GM19467 (cell line): ENCODE measurements around the gene MAP3K2.
"Not testable (repeated sequence)": the region's sequence is repeated elsewhere in the genome, so short reads cannot be mapped to it uniquely, and the experiment has no call there.

Source experiments
- ATAC-seq: cut with Tn5 transposase; IDR thresholded peaks from one replicate; pipeline ENCODE4 v1.9.1; 2021; ENCODE audit warnings: mild to moderate bottlenecking, moderate library complexity; ENCODE audit not compliant: unreplicated experiment

Gene MAP3K2

DNA sequence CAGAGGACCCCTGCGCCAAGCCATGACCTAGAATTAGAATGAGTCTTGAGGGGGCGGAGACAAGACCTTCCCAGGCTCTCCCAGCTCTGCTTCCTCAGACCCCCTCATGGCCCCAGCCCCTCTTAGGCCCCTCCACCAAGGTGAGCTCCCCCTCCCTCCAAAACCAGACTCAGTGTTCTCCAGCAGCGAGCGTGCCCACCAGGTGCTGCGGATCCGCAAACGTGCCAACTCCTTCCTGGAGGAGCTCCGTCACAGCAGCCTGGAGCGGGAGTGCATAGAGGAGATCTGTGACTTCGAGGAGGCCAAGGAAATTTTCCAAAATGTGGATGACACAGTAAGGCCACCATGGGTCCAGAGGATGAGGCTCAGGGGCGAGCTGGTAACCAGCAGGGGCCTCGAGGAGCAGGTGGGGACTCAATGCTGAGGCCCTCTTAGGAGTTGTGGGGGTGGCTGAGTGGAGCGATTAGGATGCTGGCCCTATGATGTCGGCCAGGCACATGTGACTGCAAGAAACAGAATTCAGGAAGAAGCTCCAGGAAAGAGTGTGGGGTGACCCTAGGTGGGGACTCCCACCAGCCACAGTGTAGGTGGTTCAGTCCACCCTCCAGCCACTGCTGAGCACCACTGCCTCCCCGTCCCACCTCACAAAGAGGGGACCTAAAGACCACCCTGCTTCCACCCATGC is 33.5 kb upstream of the MAP3K2 start:
- ATAC-seq = no peak

DNA sequence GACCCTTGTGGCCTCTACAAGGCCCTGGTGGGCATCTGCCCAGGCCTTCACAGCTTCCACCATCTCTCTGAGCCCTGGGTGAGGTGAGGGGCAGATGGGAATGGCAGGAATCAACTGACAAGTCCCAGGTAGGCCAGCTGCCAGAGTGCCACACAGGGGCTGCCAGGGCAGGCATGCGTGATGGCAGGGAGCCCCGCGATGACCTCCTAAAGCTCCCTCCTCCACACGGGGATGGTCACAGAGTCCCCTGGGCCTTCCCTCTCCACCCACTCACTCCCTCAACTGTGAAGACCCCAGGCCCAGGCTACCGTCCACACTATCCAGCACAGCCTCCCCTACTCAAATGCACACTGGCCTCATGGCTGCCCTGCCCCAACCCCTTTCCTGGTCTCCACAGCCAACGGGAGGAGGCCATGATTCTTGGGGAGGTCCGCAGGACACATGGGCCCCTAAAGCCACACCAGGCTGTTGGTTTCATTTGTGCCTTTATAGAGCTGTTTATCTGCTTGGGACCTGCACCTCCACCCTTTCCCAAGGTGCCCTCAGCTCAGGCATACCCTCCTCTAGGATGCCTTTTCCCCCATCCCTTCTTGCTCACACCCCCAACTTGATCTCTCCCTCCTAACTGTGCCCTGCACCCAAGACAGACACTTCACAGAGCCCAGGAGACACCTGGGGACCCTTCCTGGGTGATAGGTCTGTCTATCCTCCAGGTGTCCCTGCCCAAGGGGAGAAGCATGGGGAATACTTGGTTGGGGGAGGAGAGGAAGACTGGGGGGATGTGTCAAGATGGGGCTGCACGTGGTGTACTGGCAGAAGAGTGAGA is 32.5 kb upstream of the MAP3K2 start:
- ATAC-seq = no peak

DNA sequence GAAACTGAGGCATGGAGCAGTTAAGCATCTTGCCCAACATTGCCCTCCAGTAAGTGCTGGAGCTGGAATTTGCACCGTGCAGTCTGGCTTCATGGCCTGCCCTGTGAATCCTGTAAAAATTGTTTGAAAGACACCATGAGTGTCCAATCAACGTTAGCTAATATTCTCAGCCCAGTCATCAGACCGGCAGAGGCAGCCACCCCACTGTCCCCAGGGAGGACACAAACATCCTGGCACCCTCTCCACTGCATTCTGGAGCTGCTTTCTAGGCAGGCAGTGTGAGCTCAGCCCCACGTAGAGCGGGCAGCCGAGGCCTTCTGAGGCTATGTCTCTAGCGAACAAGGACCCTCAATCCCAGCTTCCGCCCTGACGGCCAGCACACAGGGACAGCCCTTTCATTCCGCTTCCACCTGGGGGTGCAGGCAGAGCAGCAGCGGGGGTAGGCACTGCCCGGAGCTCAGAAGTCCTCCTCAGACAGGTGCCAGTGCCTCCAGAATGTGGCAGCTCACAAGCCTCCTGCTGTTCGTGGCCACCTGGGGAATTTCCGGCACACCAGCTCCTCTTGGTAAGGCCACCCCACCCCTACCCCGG is 31.8 kb upstream of the MAP3K2 start:
- ATAC-seq = no peak

DNA sequence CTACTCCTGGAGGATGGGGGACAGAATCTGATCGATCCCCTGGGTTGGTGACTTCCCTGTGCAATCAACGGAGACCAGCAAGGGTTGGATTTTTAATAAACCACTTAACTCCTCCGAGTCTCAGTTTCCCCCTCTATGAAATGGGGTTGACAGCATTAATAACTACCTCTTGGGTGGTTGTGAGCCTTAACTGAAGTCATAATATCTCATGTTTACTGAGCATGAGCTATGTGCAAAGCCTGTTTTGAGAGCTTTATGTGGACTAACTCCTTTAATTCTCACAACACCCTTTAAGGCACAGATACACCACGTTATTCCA is 31.3 kb upstream of the MAP3K2 start:
- ATAC-seq = no peak

DNA sequence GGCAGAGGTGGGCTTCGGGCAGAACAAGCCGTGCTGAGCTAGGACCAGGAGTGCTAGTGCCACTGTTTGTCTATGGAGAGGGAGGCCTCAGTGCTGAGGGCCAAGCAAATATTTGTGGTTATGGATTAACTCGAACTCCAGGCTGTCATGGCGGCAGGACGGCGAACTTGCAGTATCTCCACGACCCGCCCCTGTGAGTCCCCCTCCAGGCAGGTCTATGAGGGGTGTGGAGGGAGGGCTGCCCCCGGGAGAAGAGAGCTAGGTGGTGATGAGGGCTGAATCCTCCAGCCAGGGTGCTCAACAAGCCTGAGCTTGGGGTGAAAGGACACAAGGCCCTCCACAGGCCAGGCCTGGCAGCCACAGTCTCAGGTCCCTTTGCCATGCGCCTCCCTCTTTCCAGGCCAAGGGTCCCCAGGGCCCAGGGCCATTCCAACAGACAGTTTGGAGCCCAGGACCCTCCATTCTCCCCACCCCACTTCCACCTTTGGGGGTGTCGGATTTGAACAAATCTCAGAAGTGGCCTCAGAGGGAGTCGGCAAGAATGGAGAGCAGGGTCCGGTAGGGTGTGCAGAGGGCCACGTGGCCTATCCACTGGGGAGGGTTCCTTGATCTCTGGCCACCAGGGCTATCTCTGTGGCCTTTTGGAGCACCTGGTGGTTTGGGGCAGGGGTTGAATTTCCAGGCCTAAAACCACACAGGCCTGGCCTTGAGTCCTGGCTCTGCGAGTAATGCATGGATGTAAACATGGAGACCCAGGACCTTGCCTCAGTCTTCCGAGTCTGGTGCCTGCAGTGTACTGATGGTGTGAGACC is 30.7 kb upstream of the MAP3K2 start, which contains the start of gene PROC:
Gene PROC (plus strand): TSS at position 128 of the 812 bp plus-strand sequence. CDS start 1,516 bp downstream, outside the sequence.
- ATAC-seq = no peak

DNA sequence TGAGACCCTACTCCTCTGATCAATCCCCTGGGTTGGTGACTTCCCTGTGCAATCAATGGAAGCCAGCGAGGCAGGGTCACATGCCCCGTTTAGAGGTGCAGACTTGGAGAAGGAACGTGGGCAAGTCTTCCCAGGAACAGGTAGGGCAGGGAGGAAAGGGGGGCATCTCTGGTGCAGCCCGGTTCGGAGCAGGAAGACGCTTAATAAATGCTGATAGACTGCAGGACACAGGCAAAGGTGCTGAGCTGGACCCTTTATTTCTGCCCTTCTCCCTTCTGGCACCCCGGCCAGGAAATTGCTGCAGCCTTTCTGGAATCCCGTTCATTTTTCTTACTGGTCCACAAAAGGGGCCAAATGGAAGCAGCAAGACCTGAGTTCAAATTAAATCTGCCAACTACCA is 29.6 kb upstream of the MAP3K2 start:
- ATAC-seq = no peak

DNA sequence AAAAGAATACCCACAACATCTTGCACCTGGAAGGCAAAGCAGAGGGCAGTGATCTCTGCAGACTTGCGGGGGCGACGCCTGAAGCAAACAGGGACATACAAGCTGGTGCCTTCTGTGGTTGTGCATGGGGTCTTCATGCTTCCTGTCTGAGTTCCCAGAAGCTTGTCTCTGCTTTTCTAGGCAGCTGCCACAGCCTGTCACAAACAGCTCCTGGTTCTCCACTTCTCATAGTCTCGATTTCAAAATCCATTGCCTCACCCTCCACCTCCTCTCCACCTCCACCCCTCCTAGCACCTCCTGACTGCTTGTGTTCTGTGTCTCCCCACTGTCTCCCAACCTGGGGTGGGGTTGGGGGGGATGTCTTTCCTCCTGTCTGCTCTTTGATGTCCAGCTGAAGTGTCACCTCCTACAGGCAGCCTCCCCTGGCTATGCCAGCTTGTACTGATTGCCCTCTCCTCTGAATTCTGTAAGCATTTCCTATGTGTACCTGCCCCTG is 28.8 kb upstream of the MAP3K2 start:
- peak; percentile 1 for ATAC-seq

DNA sequence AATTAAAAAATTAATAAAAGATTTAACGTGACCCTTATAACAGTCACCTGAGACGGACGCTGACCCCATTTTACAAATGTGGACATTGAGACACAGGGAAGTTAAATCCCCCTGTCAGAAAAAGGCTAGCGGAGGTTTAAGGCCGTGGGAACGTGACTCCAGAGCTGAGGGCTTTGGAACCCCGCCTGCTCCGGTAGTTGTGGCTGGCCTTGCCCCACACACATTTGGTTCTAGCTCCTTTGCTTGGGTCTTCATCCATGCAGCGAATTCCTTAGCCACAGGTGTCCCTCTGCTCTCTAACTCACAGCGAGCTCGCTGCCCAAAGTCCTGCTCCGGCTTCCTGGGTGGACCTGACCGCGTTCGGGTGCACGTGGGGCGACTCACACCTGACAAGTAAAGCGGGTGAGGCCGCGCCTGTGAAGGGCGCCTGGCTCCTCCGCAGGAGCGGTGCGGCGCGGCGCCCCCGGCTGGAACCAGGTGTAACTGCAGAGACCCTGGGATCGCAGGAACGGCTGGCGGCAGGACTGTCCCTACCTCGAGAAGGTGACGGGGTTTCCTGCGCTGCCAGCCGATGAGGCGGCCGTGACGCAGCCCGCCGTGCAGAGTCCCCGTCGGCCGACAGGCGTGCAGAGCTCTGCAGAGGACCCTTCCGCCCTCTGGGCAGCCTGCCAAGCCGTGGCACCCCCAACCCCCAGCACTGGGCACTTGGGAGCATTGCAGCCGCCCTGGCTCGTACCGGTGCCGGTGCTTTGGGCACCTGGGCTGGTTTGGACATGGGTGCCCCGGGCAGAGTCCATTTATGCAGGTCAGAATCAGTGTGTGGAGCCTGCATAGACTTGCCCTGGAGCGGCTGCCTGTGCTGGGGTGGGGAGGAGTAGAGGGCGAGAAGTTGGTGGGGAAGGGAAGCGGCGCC is 28.1 kb upstream of the MAP3K2 start:
- ATAC-seq = peak; percentile 65

DNA sequence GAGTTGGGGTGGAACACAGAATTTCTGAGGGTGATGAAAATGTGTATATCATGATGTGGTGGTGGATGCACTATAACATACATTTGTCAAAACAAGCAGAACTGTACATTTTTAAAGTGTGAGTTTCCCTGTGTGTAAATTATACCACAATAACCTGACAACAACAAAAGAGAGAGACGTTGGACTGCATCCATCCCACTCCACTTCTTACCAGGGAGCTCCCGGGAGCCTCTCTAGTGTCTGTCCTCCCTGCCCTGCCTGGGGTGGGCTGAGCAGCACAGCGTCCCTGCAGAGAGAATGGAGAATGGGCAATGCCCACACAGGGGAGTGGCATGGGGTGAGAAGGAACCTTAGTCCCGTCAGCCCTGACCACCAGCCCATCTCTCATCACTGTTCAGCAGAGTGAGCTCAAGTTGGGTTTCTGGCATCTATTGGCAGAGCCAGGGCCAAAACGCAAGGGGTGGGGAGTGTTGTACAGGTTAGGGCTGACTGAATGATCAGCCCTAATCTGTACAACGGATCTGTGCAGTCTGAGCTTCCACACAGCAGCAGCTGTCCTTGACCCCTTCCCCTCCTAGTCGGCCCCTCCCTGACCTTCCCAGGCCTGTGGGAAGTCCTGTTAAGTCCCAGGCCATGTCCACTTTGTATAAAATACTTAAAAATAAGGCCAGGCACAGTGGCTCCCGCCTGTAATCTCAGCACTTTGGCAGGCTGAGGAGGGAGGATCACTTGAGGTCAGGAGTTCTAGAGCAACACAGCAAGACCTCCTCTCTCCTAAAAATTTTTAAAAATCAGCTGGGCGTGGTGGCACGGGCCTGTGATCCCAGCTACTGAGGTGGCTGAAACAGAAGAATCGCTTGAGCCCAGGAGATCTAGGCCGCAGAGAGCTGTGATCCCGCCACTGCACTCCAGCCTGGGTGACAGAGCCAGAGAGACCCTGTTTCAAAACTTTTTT is 27.1 kb upstream of the MAP3K2 start:
- no peak for ATAC-seq

DNA sequence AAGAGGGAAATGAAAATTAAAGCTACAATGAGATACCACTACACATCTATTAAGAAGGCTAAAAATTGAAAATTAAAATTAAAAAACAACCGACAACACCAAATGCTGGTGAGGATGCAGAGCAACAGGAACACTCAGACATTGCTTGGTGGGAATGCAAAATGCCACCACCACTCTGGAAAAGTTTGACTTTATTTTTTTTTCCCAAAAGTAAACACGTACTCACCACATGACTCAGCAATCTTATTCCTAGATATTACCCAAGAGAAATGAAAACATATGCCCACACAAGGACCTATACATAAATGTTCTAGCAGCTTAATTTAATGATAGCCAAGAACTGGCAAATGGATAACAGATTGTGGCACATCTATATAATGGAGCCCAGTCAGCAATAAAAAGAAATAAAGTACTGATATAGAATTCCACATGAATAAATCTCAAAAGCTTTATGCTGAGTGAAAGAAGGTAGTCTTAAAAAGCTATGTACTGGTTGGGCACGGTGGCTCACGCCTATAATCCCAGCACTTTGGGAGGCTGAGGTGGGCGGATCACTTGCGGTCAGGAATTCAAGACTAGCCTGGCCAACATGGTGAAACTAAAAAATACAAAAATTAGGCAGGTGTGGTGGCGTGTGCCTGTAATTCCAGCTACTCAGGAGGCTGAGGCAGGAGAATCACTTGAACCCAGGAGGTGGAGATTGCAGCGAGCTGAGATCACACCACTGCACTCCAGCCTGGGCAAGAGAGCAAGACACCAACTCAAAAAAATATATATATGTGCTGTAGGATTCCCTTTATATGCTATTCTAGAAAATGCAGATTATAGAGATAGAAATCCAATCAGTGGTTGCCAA is 26.2 kb upstream of the MAP3K2 start:
- no peak for ATAC-seq

DNA sequence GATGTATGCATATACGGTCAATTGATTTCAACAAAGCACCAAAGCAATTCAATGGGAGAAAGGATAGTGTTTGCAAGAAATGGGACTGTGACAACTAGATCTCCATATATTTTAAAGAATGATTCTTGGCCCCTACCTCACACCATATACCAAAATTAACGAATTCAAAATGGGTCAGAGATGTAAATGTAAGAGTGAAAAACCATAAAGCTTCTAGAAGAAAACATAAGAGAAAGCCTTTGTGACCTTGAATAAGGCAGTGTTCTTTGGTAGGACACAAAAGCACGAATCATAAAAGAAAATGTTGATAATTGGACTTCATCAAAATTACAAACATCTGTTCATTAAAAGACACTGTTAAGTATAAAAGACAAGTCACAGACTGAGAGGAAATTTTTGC is 25.4 kb upstream of the MAP3K2 start:
- ATAC-seq = no peak

DNA sequence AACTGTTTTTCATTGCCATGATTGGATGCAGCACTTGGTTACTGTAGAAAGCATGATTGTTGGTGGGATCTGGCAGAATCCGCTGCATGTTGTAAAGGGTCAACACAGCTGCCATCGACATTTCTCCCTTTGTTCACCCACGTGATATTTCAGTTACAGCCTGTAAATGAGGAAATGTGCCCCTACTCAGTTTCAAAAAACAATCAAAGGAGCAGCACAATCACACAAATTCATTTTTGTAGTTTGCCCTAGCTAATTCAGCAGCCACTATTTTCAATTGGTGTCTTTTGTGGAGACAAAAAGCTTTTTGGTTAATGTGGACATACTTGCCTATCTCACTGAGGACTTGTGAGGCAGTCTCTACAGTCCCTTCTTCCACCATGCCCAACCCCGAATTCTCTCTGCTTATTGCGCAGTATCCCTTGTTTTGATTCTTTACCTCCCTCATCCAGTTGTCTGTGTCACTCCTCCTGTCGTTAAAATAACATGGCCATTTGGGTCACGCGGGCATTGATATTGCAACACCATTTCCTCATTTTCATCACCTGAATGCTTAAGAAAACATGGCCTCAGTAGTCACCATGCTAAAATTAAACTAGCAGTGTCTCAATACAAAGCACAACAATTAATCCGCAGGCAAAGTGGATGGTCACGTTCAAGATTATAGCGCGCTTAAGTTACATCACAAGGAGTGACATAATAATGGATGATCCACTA is 24.0 kb upstream of the MAP3K2 start:
- ATAC-seq = no peak

DNA sequence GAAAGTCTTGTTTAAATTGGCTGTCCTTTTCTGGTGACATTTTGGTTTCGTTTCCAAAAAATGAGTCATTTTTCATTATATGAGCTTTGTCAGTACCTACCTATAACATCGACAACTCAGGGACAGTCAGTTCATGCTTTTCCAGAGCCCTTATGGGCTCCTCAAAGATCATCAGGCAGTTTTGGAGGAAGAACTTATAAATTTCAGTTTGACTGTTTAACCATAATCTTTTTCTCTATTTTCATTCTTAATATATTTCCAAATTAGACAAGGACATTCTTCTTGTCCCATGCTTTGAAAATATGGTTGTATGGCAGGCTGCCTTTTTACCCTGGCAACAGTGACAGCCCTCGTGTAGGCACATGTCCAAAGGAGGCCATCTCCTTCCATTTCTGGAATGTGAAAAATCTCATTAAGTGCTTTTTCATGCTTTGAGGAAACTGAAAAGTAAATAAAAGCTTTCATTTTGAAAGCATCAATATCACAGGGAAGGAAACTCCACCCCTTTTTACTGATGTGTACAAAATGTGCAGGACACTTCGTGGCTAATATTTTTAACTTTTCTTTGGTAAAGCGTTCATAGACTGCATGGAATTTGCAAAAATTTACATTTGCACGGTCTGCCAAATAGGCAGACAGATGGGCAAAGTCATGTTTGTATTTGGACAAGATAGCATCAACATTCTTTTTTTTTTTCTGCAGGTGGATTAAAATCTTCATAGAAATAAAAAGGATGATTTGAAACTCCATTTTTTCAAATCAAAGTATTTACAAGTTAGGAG is 23.3 kb upstream of the MAP3K2 start:
- no peak for ATAC-seq

DNA sequence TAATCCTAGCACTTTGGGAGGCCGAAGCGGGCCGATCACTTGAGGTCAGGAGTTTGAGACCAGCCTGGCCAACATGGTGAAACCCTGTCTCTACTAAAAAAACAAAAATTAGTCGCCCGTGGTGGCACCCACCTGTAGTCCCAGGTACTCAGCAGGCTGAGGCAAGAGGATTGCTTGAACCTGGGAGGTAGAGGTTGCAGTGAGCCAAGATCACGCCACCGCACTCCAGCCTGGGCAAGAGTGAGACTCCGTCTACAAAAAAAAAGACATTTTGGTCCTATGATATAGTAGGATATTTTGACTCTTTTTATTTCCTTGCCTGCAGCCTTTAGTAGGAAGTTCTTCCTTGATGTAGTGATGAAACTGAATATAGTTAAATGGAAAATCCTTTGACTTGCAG is 21.9 kb upstream of the MAP3K2 start:
- ATAC-seq = not testable (repeated sequence)

DNA sequence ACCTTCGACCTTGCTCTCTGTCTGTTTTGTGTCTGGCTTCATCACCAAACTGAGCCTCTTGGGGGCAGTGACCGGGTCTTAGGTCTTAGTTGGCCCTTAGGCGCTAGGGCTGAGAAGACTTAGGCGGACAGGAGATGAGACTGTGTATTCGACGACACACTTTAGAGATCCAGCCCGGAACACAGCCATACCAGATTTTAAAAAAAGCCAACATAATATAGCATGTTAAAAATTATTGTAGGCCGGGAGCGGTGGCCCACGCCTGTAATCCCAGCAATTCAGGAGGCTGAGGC is 21.0 kb upstream of the MAP3K2 start:
- ATAC-seq = no peak

DNA sequence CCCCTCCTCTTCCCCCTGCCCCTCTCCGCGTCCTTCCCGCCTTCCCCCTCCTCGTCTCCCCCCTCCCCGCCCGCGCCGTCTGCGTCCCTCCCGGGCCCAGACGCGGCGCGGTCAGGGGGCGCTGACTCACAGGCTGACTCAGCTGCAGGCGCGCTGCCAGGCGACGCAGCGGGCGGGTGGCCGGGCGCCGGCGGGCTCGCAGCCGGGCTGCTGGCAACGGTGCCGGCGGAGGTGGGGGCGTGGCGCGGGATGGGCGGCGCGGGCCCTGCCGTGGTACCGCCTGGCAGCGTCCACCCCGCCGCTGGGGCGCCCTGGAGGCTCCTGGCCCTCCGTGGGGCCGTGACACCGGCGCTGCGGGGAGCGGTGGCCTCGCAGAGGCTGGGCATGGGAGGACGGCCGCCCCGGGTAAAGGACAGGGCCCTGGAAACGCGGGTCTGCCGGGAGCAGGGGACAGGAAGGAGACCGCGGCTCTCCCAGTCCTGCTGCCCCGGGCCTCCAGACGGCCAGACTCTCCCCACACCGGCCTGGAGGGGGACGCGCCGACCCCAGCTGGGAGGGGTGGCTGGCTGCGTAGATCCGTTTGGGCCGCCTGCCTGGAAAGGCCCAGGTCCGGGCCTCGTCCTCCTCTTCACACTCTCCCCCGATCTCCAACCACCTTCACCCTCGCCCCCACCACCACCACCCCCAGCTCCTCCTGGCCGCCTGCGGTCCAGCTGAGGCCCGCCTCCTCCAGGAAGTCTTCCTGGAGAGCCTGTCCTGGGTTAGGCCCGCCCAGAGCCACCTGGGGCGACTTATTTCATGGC is 20.4 kb upstream of the MAP3K2 start:
- peak; percentile 51 for ATAC-seq
